Measurements from ENCODE around the gene HACE1. TPM values are rescaled to one million over a fixed set of nuclear protein-coding genes. Genes with fewer than 3 reads are reported as not detected.

Gene HACE1
- total RNA-seq, 1 experiment from 2014 or later = 13.0 TPM

DNA sequence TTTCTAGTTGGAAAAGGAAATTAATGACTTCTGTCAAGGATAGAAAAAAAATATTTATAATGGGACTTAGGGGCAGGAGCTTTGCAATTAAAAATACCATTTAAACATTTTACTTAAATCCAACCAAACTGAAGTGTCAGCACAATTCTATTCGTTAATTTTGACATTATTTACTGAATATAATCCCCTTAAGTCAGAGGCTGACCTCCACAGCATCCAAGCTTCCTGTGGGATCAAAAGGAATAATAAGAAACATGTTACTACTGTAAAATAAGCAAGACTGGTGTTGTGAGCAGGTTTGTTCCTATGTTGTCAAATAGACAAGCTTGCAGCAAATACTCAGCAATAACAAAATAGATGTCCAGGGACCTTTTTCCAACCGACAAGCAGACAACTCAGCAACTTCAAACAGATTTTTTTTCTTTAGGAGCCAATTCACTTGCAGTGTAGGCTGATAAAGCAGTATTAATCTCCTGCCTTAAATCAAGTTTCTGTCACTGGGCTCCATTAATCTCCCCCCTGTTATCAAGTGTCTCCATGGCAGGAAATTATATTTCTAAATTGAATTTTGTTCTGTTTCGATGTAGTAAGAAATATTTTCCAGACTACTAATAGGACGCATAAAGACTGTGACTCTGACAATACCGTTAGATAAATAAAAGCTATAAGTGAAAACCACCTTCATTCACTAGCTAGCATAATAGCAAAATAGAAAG lies 157.4 kb downstream of the HACE1 start:
- CTCF ChIA-PET = no interaction called here
- DNase-seq (ENCODE audit: low read depth, low spot score) (no peak), ATAC-seq (no peak)
- Histone ChIP-seq H3K36me3 (ENCODE audit: control insufficient read depth, insufficient read depth, low read length) (no peaks in the 10 kb centered on the region), H3K4me3 (ENCODE audit: low read depth in 2 of 2, low read length in 2 of 2) (no peak overlapping the region), H3K27me3 (ENCODE audit: control insufficient read depth, insufficient read depth, low read length) (no peaks in the 10 kb centered on the region), H3K27ac (ENCODE audit: low read length) (no peak overlapping the region), H3K9me3 (ENCODE audit: control insufficient read depth, insufficient read depth, low read depth, low read length) (no peaks in the 10 kb centered on the region), H3K4me1 (ENCODE audit: control insufficient read depth, insufficient read depth, low read length) (no peaks in the 10 kb centered on the region)
- in situ Hi-C loops (cut with HindIII; ENCODE audit: low pct_unique_long_range_greater_than_20kb, low sequenced_read_pairs) = no loop called here
- POLR2A ChIA-PET = no interaction called here
- TF ChIP-seq, protein P1, sequence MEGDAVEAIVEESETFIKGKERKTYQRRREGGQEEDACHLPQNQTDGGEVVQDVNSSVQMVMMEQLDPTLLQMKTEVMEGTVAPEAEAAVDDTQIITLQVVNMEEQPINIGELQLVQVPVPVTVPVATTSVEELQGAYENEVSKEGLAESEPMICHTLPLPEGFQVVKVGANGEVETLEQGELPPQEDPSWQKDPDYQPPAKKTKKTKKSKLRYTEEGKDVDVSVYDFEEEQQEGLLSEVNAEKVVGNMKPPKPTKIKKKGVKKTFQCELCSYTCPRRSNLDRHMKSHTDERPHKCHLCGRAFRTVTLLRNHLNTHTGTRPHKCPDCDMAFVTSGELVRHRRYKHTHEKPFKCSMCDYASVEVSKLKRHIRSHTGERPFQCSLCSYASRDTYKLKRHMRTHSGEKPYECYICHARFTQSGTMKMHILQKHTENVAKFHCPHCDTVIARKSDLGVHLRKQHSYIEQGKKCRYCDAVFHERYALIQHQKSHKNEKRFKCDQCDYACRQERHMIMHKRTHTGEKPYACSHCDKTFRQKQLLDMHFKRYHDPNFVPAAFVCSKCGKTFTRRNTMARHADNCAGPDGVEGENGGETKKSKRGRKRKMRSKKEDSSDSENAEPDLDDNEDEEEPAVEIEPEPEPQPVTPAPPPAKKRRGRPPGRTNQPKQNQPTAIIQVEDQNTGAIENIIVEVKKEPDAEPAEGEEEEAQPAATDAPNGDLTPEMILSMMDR (IDR thresholded peaks at IDR 0.05) = no peak
- no peak for TF ChIP-seq TCF7L2 (IDR thresholded peaks at IDR 0.05; ENCODE audit: low read depth, low read length)
- intact Hi-C loops (cut with micrococcal nuclease; ENCODE audit: unreplicated experiment) = no loop called here
- no TSS peak for BruUV-seq (replicated peaks)

DNA sequence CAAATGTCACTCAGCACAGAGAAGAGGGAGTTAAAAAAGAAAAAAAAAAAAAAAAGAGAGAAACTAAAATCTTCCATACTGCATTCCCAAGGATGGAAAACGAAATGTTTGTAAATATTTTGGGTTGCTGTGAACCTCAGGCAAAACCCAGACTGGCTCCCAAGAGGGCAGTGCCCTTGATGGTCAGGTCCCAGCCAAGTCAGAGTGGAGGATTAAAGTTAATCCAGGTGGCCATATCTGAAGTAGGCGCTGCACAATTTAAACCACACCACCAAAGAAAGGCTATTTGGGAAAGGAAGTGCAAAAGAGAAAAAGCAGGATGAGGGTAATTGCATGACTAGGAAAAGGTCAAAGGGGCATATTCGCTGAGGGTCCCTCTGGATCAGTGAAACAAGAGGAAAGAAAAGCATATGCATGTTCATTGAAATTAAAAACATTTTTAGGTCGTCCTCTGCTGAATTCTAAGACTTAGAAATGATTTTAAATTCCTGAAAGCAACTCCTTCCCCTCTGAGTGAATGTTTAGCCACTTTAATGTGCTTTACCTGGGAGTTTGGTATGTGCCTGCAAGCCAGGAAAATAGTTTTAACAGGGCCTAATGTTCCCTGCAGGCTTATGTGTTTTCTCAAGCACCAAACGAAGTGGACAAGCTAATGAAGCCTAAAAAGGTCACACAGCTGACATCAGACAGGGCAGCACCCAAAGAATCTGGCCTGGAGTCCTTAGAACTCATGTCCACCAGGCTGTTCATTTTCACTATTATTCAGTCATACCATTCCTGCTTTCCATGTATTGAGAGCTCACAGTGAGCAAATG lies 159.1 kb downstream of the HACE1 start:
- ChIA-PET POLR2A (interaction anchor here (0.5 kb wide), 1 partner anchor 286 kb away, joined by 3 read pairs; no protein-coding TSS in a partner anchor), CTCF (no interaction called here)
- in situ Hi-C loops (cut with HindIII; ENCODE audit: low pct_unique_long_range_greater_than_20kb, low sequenced_read_pairs) (no loop called here), intact Hi-C loops (cut with micrococcal nuclease; ENCODE audit: unreplicated experiment) (no loop called here)
- Histone ChIP-seq H3K4me3 (ENCODE audit: low read depth in 2 of 2, low read length in 2 of 2) (no peak overlapping the region), H3K9me3 (ENCODE audit: control insufficient read depth, insufficient read depth, low read depth, low read length) (no peaks in the 10 kb centered on the region), H3K4me1 (ENCODE audit: control insufficient read depth, insufficient read depth, low read length) (no peaks in the 10 kb centered on the region), H3K27me3 (ENCODE audit: control insufficient read depth, insufficient read depth, low read length) (no peaks in the 10 kb centered on the region), H3K27ac (ENCODE audit: low read length) (no peak overlapping the region), H3K36me3 (ENCODE audit: control insufficient read depth, insufficient read depth, low read length) (no peaks in the 10 kb centered on the region)
- no peak for DNase-seq (ENCODE audit: low read depth, low spot score)
- no peak for TF ChIP-seq TCF7L2 (IDR thresholded peaks at IDR 0.05; ENCODE audit: low read depth, low read length)
- no peak for TF ChIP-seq POLR2AphosphoS5 (IDR thresholded peaks at IDR 0.05; ENCODE audit: low read depth, low read length)
- TF ChIP-seq, protein P1 (IDR thresholded peaks at IDR 0.05) = no peak
- TF ChIP-seq, protein P2, sequence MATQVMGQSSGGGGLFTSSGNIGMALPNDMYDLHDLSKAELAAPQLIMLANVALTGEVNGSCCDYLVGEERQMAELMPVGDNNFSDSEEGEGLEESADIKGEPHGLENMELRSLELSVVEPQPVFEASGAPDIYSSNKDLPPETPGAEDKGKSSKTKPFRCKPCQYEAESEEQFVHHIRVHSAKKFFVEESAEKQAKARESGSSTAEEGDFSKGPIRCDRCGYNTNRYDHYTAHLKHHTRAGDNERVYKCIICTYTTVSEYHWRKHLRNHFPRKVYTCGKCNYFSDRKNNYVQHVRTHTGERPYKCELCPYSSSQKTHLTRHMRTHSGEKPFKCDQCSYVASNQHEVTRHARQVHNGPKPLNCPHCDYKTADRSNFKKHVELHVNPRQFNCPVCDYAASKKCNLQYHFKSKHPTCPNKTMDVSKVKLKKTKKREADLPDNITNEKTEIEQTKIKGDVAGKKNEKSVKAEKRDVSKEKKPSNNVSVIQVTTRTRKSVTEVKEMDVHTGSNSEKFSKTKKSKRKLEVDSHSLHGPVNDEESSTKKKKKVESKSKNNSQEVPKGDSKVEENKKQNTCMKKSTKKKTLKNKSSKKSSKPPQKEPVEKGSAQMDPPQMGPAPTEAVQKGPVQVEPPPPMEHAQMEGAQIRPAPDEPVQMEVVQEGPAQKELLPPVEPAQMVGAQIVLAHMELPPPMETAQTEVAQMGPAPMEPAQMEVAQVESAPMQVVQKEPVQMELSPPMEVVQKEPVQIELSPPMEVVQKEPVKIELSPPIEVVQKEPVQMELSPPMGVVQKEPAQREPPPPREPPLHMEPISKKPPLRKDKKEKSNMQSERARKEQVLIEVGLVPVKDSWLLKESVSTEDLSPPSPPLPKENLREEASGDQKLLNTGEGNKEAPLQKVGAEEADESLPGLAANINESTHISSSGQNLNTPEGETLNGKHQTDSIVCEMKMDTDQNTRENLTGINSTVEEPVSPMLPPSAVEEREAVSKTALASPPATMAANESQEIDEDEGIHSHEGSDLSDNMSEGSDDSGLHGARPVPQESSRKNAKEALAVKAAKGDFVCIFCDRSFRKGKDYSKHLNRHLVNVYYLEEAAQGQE (IDR thresholded peaks at IDR 0.05; ENCODE audit: insufficient read depth in 1 of 2, low read depth in 2 of 2, low read length in 1 of 2) = no peak
- no peak for TF ChIP-seq SIN3A (IDR thresholded peaks at IDR 0.05; ENCODE audit: borderline replicate concordance, insufficient read depth, low read depth, low read length)
- no peak for ATAC-seq
- no TSS peak for BruUV-seq (replicated peaks)
